ENCODE measurements around the gene OR4C6.

OR4C6 gene

DNA sequence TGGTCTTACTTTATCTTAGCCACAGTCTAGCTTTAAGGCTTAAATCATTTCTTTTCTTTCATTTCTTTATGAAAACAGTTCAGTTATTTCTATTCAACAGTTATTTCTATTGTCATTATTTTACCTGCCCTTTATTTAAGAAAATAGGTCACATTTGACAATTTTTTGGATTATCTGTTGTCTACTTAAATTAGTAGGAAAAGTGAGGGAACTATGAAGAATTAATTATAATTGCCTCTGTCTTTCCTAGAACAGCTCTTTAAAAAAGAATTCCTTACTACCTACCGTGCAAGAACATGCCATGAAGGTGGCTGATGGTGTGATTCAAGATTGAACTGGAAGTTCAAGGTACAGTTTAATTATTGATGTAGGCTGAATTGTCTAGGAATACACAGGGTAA lies at the start of gene OR4C6:
Gene OR4C6 (plus strand): TSS at position 301 of the 400 bp plus-strand sequence. CDS start 2,966 bp downstream, outside the sequence.
- no peak for DNase-seq

DNA sequence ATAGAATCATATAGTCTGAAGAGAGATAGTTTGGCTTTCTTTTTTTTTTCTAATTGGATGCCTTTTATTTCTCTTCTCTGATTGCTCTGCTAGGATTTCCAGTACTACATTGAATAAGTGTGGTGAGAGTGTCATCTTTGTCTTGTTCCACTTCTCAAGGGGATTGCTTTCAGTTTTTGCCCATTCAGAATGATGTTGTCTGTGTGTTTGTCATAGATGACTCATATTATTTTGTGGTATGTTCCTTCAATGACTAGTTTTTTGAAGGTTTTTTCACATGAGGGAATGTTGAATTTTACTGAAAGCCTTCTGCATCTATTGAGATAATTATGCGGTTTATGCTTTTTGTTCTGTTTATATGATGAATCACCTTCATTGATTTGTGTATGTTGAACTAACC lies 37.5 kb upstream of the OR4C6 start:
- no peak for DNase-seq

- no peak for DNase-seq
These were observed 27.2 kb upstream of the OR4C6 start, which contains the start of gene OR4P4 for GRCh38 chr11:55634813-55635212. OR4P4 (plus strand) TSS chr11:55635113.

DNA sequence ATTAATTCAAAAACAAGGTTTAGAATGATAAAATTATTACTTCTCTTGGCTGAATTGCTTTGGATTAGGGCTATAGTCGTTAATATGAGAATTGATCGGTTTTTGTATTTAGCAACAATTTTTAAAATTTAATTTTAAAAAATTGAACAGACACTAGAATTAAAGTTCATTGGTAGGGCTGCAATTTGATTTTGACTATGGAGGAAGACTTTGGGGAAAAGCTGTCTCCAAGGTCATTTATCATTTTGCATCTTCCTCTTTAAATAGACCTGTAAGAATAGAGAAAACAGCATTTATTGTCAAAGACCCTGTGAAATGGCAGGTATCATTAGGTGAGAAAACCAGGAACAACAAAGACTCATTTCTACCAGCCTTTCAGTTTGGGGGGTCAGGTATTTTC lies 14.0 kb upstream of the OR4C6 start, which contains the start of gene OR4S2:
Gene OR4S2 (plus strand): TSS at position 301 of the 400 bp plus-strand sequence. CDS start 2,577 bp downstream, outside the sequence.
- DNase-seq: no peak

- no peak for DNase-seq
These were observed 9.4 kb upstream of the OR4C6 start for GRCh38 chr11:55652560-55652959.

DNA sequence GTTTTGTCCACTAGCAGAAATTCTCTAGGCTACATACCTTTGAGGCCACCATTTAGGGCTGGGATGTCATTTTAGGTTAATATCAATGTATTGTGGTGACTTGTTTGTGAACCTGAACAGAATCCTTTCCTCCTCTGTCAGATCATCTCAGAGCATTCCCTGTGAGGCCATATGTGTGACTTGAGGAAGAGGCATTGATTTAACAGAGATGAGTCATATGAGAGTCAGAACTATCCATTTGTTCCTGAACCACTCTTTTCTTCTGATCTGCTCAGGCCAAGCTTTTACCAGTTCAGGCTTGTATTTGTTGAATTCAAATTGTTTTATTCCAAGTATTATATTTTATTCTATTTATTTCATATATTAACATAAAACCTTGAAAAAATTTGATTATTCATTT lies 6.9 kb upstream of the OR4C6 start:
- DNase-seq: no peak

DNA sequence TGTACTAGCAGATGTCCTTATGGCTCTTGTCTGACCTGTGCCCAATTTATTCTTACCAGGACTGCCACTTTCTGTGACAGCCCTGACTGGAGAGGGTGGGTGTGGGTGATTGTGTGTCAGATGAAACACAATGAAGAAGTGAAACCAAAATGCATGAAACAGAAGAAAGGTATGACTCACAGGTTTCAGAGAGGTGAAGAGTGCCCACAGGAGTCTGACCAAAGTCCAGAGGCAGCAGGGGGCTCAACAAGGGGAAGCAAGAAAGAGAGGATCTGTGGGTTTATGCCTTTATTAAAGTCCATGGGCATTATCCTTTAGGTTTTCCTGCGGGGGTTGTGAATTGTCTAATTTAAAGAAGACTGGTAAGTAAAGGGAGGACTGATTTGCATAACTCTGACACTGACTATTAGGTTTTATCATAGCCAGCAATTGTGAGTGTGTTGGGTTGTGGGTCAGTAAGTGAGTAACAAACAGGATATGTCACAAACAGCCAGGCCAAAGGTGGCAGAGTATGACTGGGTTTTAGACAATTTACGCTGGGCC lies 3.9 kb upstream of the OR4C6 start:
- DNase-seq: no peak

DNA sequence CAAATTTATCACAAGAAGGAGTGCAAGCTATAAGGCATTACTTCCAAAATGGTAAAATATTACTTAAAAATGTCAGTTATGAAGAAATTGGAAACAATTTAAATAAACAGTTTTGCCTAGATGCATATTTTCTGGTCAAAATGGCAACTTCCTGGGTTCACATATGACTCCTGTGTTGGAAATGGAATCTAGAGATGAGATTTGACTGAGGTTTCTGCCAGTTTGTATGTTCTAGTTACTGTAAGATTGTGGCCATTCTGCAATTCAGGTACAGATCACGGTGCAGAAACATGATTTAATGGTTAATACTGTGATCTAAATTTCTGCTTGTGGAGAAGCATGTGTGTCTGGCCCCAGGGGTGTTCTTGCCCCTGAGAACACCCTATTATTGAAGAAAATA lies 3.4 kb upstream of the OR4C6 start:
- no peak for DNase-seq

GRCh38 chr11:55669376-55669775 lies 7.4 kb downstream of the OR4C6 start:
- DNase-seq: no peak

DNA sequence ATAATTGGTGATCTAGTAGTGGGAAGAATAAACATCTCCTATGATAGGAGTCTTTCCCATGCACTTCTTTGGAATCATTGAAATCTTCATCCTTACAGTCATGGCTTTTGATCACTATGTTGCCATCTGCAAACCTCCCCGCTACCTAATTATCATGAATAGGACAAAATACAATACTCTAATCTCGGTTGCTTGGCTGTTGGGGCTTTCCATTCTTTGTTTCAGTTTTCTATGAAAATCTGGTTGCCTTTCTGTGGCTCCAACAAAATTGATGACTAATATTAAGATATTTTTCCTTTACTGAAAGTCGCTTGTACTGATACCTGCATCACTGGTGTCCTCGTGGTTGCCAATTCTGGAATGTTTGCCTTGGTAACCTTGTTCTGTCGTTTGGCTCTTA lies 11.9 kb downstream of the OR4C6 start:
- DNase-seq: no peak

DNA sequence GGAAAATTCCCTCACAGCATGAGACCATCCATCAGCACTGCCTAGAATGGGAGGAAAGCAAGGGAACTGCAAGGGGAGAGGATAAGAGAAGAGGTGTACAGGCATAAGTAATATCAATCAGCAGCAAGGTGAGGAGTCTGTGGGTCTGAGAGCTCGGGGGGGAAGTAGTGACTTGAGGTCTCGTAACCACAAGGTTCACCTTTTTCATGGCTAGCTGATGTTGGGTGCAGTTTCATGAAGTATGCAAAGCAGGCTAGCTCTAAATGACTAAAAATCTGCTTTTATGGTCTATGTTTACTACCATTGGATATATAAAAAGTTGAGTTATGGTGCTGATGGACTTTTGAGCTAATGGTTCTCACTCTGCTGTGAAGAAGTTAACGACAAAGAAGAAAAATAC lies 35.8 kb downstream of the OR4C6 start:
- no peak for DNase-seq

DNA sequence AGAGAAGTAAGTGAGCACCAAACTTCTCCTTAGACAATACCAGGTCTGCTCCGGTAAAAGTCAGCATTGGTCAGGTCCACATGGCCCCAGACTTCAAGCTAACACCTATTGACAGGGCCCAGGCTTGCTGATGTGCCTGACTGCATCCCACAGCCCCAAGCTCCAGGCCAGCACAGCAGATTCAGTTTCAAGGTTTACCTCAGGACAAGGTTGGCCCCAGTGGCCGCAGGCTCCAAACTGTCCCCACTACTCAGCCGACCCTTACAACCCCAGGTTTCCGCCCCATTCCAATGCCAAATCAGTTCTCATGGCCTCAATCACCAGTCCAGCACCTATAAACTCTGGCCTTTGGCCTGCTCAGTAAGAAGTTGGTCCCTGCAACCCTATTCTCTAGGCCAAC lies 39.4 kb downstream of the OR4C6 start:
- DNase-seq: no peak

DNA sequence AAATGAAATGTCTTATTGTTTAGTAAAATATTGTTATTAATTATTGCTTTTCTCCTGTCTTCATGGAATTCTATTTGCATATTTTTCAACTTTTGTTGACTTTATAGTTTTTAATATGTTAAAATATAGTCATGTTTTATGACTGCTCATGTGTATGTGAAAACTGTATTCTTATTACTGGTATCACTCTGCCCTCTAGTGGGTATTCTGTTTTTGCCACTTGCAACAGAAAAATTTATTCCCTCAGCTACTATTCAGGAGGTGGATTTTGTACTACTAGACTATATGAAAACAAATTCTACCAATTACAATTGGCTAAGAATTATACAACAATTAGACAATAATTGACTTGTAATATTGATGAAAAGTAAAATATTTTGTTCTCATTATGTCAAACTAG lies 45.0 kb downstream of the OR4C6 start:
- no peak for DNase-seq

GRCh38 chr11:55714982-55715888 lies 53.2 kb downstream of the OR4C6 start:
- no peak for DNase-seq
